GM21526 (cell line): ENCODE results near the gene USP47.

Source experiments
- ATAC-seq: cut with Tn5 transposase; IDR thresholded peaks from one replicate; pipeline ENCODE4 v1.9.1; 2021; ENCODE audit warnings: moderate library complexity; ENCODE audit not compliant: unreplicated experiment, low FRiP score

The USP47 gene

DNA sequence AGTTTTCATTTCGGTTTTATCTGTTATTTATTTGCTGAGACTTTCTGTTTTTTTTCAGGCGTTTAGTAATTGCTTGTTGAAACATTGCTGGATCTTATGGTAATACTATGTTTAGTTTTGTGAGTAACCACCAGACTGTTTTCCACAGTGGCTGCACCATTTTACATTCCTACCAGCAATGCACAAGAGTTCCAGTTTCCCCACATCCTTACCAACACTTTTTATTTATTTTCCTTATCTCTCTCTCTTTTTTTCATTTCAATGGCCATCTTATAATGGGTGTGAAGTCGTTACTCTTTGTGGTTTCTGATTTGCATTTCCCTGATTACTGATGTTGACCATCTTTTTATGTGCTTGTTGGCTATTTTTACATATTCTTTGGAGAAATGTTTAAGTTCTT, 23.7 kb downstream of the USP47 start:
- ATAC-seq: no peak

DNA sequence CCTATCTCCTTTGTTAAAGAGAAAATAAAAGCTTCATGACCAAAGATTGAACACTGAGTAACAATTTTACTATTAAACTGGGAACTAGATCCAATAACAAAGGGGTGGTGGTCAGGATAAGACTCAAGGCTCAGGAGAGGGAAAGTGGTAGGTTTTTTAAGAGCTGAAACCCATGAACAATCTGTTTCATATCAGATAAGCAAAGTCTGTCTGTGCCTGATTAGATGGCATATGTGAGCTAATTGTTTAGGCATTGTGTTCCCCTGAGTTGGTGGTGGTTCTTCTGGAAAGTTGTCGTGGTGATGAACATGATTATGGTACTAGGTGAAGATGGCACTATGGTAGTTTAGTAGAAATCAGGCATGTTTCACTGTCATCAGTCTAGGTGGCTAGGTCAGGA, 24.4 kb downstream of the USP47 start:
- ATAC-seq: no peak

DNA sequence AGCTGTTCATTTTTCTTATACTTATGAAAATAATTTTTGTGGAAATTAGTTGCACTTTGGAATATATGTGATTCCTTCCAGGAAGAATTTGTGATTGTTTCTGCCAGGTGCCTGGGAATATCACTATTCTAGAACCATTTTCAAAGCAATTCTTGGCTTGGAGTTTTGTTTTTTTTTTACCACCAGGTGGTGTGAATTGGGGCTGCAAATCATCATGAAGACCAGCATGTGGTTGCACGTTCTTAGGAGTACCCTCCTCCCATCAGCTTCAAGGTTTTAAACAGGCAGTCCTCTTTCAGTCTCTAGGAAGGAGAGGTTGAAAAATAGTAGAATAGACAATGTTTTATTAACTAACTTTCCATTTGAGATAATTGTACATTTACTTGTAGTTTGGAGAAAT, 25.9 kb downstream of the USP47 start:
- ATAC-seq: no peak

DNA sequence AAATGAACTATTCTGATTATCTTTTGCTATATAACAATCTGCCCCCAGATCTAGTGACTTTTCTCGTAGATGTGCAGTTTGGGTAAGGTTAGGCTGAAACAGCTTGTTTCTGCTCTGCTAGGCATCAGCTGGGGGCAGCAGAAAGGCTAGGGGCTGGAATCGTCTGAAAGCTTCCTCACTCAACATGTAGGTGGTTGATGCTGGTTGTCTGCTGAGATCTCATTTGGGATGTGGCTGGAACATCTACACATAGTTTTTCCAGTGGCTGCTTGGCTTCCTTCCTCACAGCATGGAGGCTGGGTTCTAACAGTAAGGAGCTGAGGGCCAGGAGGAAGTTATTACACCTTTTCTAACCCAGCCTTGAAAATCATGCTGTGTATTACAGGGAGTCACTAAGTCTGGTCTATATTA, 30.2 kb downstream of the USP47 start:
- ATAC-seq: no peak

DNA sequence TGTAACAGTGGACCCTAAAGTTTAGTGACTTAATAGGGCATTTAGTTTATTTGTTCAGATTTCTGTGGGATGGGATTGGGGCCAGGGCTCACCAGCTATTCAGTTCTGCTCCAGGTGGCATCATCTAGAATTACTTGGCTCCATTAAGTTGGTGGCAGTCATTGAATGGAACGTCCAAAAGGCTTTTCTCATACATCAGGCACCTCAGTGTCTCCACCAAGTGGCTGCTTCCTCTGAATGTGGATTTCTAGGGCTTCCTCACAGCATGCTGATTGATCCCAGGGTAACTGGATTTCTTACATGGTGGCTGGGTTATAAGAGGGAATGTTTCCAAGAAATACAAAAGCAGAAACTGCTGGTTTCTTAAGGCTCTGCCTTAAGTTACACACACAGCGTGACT, 34.7 kb downstream of the USP47 start:
- ATAC-seq: no peak

DNA sequence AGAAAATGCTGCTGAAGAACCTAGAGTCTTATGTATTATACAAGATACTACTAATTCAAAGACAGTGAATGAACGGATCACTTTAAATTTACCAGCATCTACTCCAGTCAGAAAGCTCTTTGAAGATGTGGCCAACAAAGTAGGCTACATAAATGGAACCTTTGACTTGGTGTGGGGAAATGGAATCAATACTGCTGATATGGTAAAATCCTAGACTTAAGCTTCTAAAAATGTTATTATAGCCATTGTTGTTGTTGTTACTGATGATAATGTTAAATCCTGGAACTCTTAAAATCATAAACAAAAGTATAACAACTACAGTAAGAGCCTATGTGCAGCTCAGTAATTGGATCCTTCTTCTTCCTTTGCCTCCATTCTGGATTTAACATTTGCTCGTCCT, 38.4 kb downstream of the USP47 start:
- ATAC-seq: no peak

DNA sequence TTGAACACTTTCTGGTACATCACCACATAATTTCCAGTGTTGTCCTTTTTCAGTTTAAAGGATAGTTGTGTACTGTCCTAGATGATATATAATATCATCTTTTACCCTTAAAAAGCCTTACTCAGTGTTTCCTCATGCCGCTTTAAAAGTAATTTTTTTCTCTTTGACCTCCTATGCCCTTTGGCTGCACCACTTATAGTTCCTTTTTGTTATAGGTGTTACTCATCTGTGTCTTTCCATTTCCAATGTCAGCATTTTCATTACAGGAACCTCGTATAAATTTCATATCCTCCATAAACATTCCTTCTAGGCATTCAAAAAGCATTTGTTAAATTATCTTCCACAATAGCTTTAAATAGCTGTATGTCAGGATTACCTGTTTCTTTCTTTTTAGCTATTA, 40.8 kb downstream of the USP47 start:
- no peak for ATAC-seq

DNA sequence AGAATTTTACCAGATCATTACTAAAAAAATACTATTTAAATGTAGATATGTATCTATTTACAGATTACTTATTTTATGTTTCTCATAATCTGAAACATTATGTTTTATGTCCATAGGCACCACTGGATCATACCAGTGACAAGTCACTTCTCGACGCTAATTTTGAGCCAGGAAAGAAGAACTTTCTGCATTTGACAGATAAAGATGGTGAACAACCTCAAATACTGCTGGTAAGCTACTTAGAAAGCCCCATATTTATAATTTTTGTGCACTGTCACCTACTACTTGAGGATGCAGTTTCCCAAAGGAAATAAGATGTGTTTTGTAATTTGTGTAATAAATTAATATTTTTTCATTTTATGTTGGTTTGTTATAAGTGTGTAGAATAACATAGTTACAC, 42.6 kb downstream of the USP47 start:
- no peak for ATAC-seq

DNA sequence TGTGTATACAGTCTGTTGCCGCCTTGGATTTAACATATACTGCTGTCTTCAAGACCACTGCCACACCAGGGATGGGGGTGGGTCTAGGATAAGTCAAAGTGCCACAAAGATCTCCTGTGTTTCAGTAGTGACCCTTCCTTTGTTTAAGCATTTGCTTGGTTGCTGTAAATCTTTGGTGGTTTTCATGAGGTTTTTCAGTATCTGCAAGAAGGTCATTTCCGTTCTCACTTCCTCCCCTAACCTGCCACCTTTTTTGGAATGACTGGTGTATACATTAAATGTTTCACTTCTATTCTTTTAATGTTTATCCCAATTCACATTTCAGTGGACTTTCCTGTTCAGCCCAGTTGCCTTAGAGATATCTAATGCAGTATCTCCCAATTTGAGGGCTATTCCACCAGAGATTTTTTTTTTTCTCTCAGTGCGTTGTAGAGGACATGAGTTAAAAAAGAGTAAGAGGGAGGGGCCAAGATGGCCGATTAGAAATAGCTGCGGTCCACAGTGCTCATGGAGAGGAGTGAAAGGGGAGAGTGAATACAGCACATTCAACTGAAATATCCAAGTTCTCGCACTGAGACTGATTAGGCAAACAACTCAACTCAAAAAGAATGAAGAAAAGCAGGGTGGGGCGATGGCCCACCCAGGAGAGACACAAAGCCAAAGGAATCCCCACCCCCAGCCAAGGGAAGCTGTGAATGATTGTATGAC, 43.2 kb downstream of the USP47 start:
- peak; percentile 87 for ATAC-seq

DNA sequence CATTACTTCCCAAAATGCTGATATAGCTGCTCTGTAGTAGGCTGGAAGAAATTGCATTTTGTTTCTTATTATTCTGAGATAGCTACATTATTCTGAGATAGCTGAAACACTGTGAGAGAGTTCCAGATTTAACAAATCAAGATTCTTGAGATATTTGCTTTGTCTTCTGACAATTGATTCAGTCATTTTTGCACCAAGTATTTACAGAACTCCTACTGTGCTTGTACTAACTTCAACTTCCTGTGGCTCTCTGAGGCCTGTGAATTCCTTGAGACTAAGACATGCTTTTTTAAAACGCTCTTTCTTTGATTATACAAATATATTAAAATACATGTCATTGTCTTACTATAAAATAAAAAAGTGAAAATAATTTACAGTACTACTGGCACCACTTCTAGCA, 52.7 kb downstream of the USP47 start:
- ATAC-seq: no peak

DNA sequence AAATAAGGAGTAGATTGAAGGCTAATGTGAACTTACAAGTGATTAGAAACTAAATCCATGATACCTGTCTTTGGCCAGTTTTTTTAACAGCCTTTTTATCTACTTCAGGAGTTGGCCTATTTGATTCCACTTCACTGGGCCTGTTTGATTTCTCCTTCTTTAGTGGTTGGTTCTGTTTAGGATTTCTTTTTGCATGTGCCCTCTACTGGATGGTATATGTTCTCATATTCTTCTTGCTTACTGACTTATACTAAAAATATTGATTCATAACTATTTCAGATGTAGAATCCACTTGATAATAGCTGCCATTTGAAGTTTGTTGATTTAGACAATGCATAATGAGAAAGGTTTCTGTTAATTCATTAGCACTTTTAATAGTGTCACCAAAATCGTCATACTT, 53.9 kb downstream of the USP47 start:
- ATAC-seq: no peak

DNA sequence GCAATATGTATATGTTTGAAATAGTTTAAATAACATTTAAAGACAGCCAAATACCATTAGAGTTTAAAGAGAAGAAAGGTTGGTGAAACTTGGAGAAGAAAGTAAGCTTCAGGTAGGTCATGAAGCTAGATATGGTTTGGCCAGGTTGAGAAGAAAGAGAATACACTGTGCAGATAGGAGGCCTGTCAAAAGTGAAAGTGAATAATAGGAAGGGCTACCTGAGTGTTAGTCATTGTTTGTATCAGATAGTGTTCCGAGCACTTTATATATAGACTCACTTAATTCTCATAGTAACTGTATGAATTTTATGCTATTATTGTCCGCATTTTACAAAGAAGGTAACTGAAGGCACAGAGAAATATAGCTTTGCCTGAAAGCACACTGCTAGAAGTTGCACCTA, 56.9 kb downstream of the USP47 start:
- no peak for ATAC-seq

DNA sequence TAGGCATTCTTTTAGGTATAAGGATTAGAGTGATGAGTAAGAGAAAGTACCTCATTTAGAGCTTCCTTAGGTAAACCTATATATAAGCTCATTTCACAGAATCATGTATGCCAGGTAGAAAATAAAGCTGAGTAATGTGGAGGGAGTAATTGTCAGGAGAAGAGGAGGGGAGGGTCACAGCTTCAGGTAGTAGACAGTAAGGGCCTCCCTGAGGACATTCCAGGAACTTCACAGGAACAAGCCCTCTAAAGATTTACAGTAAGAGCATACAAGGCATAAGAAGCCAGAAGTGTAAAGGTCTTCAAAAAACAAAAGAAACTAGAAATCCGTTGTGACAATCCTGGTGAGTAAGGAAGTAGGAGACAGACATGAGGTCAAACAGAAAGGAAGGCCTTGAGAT, 57.6 kb downstream of the USP47 start:
- ATAC-seq: no peak

DNA sequence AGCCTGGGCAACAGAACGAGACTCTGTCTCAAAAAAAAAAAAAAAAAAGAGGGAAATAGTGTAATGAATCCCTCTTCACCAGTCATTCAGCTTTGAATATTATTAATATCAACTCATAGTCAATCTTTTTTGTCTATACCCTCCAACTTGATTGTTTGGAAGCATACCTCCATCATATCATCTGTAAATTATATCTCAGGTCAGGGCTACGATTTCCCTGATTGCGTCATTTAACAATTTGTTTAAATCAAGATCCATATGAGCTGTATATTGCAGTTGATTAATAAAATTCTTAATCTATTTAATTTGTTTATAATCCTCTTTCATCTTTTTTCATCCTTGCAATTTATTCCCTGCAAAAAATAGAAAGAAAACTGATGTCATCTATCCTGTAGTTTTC, 60.2 kb downstream of the USP47 start:
- ATAC-seq: no peak

DNA sequence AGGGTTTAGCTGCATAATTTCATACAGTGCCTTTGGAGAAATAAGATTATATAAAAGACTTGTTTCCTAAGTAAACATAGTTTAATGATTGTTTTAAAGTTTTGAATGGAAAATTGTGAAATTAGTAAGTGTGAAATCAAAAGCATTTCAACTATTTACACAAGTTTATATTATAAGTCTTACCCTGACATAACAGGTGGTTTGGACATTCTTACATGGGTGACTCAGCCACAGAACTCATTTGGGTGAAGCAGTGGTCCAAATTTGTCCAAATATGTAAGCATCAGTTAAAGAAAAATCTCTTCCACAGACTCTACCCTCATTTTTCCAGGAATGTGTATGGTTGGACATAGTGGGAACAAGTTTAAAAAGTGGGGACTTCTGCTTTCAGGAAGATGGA, 68.0 kb downstream of the USP47 start:
- ATAC-seq: no peak

DNA sequence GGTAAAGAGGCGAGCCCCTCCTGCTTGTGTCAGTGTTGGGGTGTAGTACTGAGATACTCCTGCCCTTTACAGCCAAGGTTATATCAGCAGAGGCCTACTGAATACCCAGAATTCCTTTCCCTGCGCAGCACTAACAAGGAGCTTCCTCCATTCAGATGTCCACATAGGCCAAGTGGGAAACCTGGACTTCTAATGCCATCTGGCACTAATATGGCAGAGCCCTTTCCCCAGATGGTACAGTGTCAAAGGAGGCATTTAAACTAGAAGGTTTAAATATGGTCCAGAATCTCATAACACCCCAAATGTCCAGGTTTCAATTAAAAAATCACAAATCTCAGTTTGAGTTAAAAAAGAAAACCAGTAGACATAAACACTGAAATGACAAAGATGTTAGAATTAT, 68.8 kb downstream of the USP47 start:
- no peak for ATAC-seq

DNA sequence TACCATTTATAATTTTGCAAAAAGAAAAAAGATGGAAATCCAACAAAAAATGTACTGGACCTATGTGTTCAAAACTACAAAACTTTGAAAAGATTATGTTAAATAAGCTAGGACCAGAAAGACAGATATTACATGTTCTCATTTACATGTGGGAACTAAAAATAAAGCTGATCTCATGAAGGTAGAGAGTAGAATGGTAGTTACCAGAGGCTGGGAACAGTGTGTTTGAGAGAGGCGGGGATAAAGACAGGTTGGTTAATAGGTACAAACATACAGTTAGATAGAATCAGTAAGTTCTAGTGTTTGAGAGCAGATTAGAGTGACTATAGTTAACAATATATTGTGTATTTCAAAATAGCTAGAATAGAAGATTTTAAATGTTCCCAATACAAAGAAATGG, 71.6 kb downstream of the USP47 start:
- no peak for ATAC-seq

DNA sequence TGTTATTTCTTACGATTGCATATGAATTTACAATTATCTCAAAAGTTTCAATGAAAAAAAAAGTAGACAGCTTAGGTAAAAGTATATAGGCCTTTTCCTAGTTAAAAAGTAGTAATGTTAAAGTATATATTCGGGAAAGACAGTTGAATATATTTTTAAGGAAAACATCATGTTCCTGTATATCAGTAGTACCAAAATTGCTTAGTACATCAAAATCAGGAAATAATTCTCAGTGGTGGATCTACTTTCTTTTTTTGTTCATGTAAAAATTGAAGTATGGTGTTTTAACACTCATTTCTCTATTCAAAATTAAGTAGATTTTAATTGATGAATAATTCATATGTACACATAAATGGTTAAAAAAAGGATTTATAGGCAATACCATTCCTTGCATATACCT, 73.9 kb downstream of the USP47 start:
- ATAC-seq: no peak

DNA sequence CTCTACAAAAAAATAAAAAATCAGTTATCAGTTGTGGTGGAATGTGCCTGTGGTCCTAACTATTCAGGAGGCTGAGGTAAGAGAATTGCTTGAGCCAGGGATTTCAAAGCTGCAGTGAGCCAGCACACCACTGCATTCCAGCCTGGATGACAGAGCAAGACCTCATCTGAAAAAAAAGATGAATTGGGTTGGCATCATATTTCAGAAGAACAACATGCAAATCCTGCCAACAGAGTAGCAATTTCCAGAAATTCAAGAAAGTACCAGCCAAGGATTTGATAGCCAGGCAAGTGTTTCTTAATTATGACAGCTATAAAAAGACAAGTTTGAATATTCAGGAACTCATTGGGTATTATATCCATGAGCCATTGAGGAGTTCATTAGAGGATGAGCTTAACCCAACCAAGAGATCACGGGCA, 75.2 kb downstream of the USP47 start:
- ATAC-seq: no peak

DNA sequence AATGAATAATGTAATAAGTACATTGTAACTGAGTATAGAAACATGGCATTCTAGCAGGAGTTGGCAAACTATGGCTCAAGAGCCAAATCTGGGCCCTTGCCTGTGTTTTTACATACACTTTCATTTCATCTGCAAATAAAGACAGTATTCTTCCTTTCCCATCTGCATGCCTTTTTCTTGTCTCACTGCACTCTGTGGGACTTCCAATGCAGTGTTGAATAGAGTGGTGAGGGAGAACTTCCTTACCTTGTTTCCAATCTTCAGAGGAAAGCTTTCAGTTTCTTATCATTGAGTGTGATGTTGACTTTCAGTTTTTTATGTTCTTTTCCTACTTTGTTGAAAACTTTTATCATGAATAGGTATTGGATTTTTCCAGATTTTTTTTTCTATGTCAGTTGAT, 82.1 kb downstream of the USP47 start:
- no peak for ATAC-seq

DNA sequence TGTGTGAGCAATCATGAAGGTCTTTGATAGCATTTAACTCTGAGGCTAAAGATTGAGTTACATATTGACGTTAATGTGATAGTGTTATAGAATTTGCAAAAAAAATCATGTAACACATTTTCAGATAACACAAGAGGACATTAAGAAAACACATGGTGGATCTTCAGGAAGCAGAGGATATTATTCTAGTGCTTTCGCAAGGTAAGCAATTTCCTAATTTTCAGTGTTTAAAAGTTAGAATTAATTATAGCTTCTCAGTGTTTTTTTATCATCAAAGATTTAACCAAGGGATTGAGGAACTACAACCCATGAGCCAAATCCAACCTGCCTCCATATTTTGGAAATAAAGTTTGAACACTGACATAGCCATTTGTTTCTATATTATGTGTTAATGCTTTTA, 88.1 kb downstream of the USP47 start:
- ATAC-seq: no peak

DNA sequence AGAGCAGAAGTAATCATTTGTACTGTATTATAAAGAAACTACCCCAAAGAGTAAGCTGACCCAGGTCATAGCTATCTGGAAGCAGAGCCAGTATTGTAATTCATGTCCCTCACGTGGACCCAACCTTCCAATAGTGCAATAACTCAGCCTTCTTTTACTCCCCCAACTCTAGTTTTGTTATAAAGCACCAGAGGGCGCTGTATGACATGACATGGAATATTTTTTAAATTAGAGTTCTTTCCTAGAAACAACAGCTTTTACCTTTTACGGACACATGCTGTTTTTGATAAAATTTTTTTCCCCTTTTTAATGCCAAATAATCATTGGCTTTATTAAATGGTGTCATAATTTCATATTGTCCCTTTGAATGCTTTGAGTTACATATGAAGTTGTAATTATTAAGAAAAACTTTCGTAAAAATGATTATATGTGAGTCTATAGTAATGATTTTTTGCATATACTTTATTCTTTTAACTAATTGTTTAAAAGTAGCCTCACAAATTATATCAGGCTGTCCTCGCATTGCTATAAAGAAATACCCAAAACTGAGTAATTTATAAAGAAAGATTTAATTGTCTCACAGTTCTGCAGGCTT, 89.8 kb downstream of the USP47 start:
- ATAC-seq: no peak

DNA sequence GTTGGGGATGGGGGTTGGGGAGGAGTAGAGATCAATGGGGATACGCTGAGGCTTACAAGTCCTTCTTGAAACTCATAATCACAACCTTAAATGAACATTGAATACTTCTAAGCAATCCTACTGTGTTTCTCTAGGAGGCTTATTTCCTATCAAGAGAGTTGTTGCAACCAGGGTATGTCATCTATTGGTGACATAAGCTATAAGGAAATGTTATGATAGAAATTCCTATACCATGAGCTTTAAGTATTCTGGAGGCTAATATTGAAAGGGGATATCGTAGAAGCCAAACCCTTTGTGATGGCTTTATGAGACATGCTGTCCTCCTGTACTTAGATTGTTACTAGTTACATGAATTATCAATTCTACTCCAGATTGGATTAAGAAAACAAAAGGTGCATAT, 93.8 kb downstream of the USP47 start:
- no peak for ATAC-seq
